ENCODE results near the gene CCL4.

DNA sequence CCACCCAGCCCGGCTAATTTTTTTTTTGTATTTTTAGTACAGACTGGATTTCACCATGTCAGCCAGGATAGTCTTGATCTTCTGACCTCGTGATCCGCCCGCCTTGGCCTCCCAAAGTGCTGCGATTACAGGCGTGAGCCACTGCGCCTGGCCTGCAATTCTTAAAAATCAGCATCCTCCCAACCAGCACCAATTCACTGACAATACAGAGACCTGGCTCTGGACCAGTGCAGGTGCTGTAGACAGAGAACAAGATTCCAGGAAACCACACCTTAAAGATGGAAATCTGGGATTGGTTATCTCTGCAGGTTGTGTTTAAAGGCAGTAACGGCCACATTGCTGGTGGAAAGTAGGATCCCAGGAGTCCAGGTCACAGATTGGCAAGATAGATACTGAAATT is 39.2 kb downstream of the CCL4 start:
- TF ChIP-seq, protein P1, sequence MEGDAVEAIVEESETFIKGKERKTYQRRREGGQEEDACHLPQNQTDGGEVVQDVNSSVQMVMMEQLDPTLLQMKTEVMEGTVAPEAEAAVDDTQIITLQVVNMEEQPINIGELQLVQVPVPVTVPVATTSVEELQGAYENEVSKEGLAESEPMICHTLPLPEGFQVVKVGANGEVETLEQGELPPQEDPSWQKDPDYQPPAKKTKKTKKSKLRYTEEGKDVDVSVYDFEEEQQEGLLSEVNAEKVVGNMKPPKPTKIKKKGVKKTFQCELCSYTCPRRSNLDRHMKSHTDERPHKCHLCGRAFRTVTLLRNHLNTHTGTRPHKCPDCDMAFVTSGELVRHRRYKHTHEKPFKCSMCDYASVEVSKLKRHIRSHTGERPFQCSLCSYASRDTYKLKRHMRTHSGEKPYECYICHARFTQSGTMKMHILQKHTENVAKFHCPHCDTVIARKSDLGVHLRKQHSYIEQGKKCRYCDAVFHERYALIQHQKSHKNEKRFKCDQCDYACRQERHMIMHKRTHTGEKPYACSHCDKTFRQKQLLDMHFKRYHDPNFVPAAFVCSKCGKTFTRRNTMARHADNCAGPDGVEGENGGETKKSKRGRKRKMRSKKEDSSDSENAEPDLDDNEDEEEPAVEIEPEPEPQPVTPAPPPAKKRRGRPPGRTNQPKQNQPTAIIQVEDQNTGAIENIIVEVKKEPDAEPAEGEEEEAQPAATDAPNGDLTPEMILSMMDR (conservative IDR thresholded peaks at IDR 0.05 in 1 of 2, IDR thresholded peaks at IDR 0.05 in 1 of 2; ENCODE audit: low read depth in 1 of 2, low read length in 2 of 2), result no peak
- no peak for TF ChIP-seq EZH2 (IDR thresholded peaks at IDR 0.05; ENCODE audit: low read length, missing control alignments)

Data from fibroblast of lung (primary cell).